Adipocyte (in vitro differentiated cells): ENCODE data around the gene ACTA2.
A peak's percentile ranks its signal among the peaks of the same experiment; 100 is the strongest.

ENCODE experiments used
- DNase-seq: peaks from one replicate; pipeline ENCODE4 v3.0.0-alpha.2; 2015; ENCODE audit warnings: low read depth
- H3K27me3 ChIP-seq: replicated peaks from 2 replicates; pipeline ENCODE4 v1.7.0; 2013; ENCODE audit warnings: mild to moderate bottlenecking, low read length, moderate library complexity; ENCODE audit not compliant: control insufficient read depth, insufficient read depth
- H3K36me3 ChIP-seq: 2 replicates; pipeline ENCODE4 v1.7.0; 2013; ENCODE audit warnings: low read length, mild to moderate bottlenecking, moderate library complexity; ENCODE audit not compliant: control insufficient read depth, insufficient read depth, severe bottlenecking
- H3K4me1 ChIP-seq: 2 replicates; pipeline ENCODE4 v1.7.0; 2013; ENCODE audit warnings: mild to moderate bottlenecking, low read length, moderate library complexity; ENCODE audit not compliant: control insufficient read depth, insufficient read depth
- H3K4me3 ChIP-seq: 2 replicates; pipeline ENCODE4 v1.7.0; 2013; ENCODE audit warnings: mild to moderate bottlenecking, low read length, moderate library complexity
- H3K9ac ChIP-seq: 2 replicates; pipeline ENCODE4 v1.7.0; 2013; ENCODE audit warnings: mild to moderate bottlenecking, low read length, moderate library complexity
- H3K9me3 ChIP-seq: 2 replicates; pipeline ENCODE4 v1.7.0; 2013; ENCODE audit warnings: mild to moderate bottlenecking, low read length, moderate library complexity; ENCODE audit not compliant: control insufficient read depth

ACTA2 gene

DNA sequence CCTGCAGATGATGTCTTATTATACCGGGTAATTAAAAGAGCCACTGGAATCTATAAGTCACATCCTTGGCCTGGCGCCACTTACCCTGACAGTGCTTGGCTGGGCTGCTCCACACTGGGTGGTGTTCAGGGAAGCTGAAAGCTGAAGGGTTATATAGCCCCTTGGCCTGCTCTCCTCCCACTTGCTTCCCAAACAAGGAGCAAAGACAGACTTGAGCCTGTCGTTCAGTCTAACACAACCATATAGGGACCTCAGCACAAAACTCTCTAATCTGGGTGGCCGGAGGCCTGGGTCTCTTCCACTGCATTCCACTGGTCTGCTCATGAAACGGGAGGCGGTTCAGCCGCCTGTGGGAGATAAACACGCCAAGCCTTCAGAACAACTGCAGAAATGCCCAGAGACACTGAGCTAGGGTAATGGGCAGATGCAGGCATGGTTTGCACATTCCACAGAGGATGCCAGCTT is at the start of gene ACTA2:
Gene ACTA2 (minus strand): TSS at position 127 of the 465 bp plus-strand sequence. CDS start 3,843 bp downstream, outside the sequence.
- DNase-seq: peak; percentile 73
- no peaks in the 10 kb centered on the region for H3K36me3 ChIP-seq
- H3K4me3 ChIP-seq: peak within 1 kb of the TSS; percentile 59
- peak within 1 kb of the TSS; percentile 85 for H3K9ac ChIP-seq
- H3K27me3 ChIP-seq: no peaks in the 10 kb centered on the region
- no peaks in the 10 kb centered on the region for H3K9me3 ChIP-seq
- H3K4me1 ChIP-seq: peaks cover 33% of the 10 kb centered on the region

- Histone ChIP-seq H3K4me3 (peak overlapping the region; percentile 76), H3K36me3 (peaks cover 36% of the 10 kb centered on the region), H3K9me3 (no peaks in the 10 kb centered on the region), H3K9ac (peak overlapping the region; percentile 82), H3K27me3 (no peaks in the 10 kb centered on the region), H3K4me1 (peaks cover 28% of the 10 kb centered on the region)
- peak; percentile 65 for DNase-seq
Measured at GRCh38 chr10:89001729-89002072, 49.1 kb upstream of the ACTA2 start.

GRCh38 chr10:89001024-89001728 is 48.6 kb upstream of the ACTA2 start:
- Histone ChIP-seq H3K4me3 (peak overlapping the region; percentile 76), H3K4me1 (peaks cover 31% of the 10 kb centered on the region), H3K9ac (peak overlapping the region; percentile 82), H3K9me3 (no peaks in the 10 kb centered on the region), H3K27me3 (no peaks in the 10 kb centered on the region), H3K36me3 (peaks cover 31% of the 10 kb centered on the region)
- DNase-seq: no peak

GRCh38 chr10:88999625-89000024 is 47.1 kb upstream of the ACTA2 start:
- peak overlapping the region; percentile 76 for H3K4me3 ChIP-seq
- no peaks in the 10 kb centered on the region for H3K27me3 ChIP-seq
- H3K36me3 ChIP-seq: peaks cover 19% of the 10 kb centered on the region
- peak overlapping the region; percentile 82 for H3K9ac ChIP-seq
- H3K4me1 ChIP-seq: peaks cover 43% of the 10 kb centered on the region
- H3K9me3 ChIP-seq: no peaks in the 10 kb centered on the region
- DNase-seq: peak; percentile 46

GRCh38 chr10:88996927-88997326 is 44.4 kb upstream of the ACTA2 start:
- H3K9ac ChIP-seq: no peak overlapping the region
- no peak for DNase-seq
- H3K4me1 ChIP-seq: peaks cover 62% of the 10 kb centered on the region
- H3K9me3 ChIP-seq: no peaks in the 10 kb centered on the region
- no peaks in the 10 kb centered on the region for H3K27me3 ChIP-seq
- H3K36me3 ChIP-seq: no peaks in the 10 kb centered on the region
- H3K4me3 ChIP-seq: no peak overlapping the region

- peaks cover 51% of the 10 kb centered on the region for H3K4me1 ChIP-seq
- no peak overlapping the region for H3K9ac ChIP-seq
- H3K4me3 ChIP-seq: no peak overlapping the region
- H3K27me3 ChIP-seq: no peaks in the 10 kb centered on the region
- H3K9me3 ChIP-seq: no peaks in the 10 kb centered on the region
- no peaks in the 10 kb centered on the region for H3K36me3 ChIP-seq
- no peak for DNase-seq
Measured at GRCh38 chr10:88995156-88995876, 42.7 kb upstream of the ACTA2 start.

GRCh38 chr10:88994019-88994418 is 41.4 kb upstream of the ACTA2 start:
- H3K9me3 ChIP-seq: no peaks in the 10 kb centered on the region
- peak overlapping the region; percentile 98 for H3K4me3 ChIP-seq
- no peaks in the 10 kb centered on the region for H3K27me3 ChIP-seq
- DNase-seq: peak; percentile 46
- H3K4me1 ChIP-seq: peaks cover 49% of the 10 kb centered on the region
- H3K9ac ChIP-seq: peak overlapping the region; percentile 99
- H3K36me3 ChIP-seq: no peaks in the 10 kb centered on the region

DNA sequence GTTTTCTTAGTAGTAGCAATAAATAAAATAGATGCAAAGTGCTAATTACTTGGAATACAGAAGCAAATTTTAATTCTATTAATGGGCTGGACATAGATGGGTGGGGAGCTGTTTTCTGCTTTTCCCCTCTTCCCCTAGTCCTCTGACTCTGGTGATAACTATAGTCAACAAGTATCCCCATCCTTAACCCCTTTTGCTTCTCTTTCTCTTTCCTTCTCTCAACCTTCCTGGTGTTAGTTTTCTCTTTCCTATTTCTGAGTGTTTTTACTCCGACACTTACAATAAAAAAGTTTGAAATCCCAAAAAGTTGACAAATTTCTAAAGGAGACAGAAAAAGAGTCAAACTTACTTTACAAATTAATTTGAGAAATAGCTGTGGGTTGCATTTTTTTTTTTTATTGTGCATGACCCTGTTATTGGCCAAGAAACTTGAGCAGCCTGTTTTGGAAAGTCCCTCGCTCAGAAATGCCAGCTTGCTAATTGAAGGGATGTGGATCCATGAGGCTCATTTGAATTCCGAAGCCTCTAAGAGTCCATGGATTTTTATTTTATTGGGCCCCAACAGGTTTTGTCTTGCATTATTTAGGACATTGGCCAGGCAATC is 40.5 kb upstream of the ACTA2 start:
- no peaks in the 10 kb centered on the region for H3K27me3 ChIP-seq
- H3K4me1 ChIP-seq: peaks cover 58% of the 10 kb centered on the region
- peak; percentile 80 for DNase-seq
- H3K9me3 ChIP-seq: no peaks in the 10 kb centered on the region
- H3K9ac ChIP-seq: peak overlapping the region; percentile 99
- no peaks in the 10 kb centered on the region for H3K36me3 ChIP-seq
- H3K4me3 ChIP-seq: peak overlapping the region; percentile 98

GRCh38 chr10:88991899-88992320 is 39.3 kb upstream of the ACTA2 start:
- Histone ChIP-seq H3K4me1 (peaks cover 64% of the 10 kb centered on the region), H3K27me3 (no peaks in the 10 kb centered on the region), H3K4me3 (peak overlapping the region; percentile 98), H3K9me3 (no peaks in the 10 kb centered on the region), H3K36me3 (no peaks in the 10 kb centered on the region), H3K9ac (peak overlapping the region; percentile 99)
- DNase-seq: no peak

GRCh38 chr10:88991161-88991898 is 38.8 kb upstream of the ACTA2 start:
- no peaks in the 10 kb centered on the region for H3K9me3 ChIP-seq
- DNase-seq: peak; percentile 88
- H3K9ac ChIP-seq: peak overlapping the region; percentile 99
- peaks cover 60% of the 10 kb centered on the region for H3K4me1 ChIP-seq
- no peaks in the 10 kb centered on the region for H3K27me3 ChIP-seq
- peak overlapping the region; percentile 98 for H3K4me3 ChIP-seq
- H3K36me3 ChIP-seq: no peaks in the 10 kb centered on the region
